Measurements from ENCODE around the gene PPP2R5C.

The PPP2R5C gene

GRCh38 chr14:101964297-101965180 is 203.0 kb downstream of the PPP2R5C start, which contains the start of gene DYNC1H1:
DYNC1H1 (plus strand) TSS chr14:101964573; CDS start chr14:101964692, 119 bp downstream.
- Histone ChIP-seq H2AK5ac (ENCODE audit: low read length, severe bottlenecking) (peak within 1 kb of the TSS; percentile 23), H3K4me3 (ENCODE audit: insufficient read depth in 1 of 2, low read depth in 1 of 2, low read length in 2 of 2) (peak within 1 kb of the TSS; percentile 94 to 99), H3K9ac (ENCODE audit: low read length) (peak within 1 kb of the TSS; percentile 99), H2BK12ac (ENCODE audit: low read length in 2 of 2) (peak within 1 kb of the TSS; percentile 92 to 94), H3K14ac (ENCODE audit: low read length in 2 of 2) (peak within 1 kb of the TSS; percentile 87 to 89), H2BK120ac (ENCODE audit: low read depth, low read length) (peak within 1 kb of the TSS; percentile 81), H3K36me3 (ENCODE audit: control insufficient read depth in 1 of 2, insufficient read depth in 2 of 2, low read depth in 1 of 2, low read length in 2 of 2) (peaks cover 10 to 11% of the 10 kb centered on the region in 2 experiments), H3K79me1 (replicated peaks; ENCODE audit: low read length, poor library complexity, severe bottlenecking) (peaks cover 9% of the 10 kb centered on the region), H3K27me3 (ENCODE audit: control insufficient read depth in 1 of 2, insufficient read depth in 1 of 2, low read length in 2 of 2) (no peaks in the 10 kb centered on the region), H4K8ac (ENCODE audit: low read length) (peak within 1 kb of the TSS; percentile 89), H3K4me2 (ENCODE audit: low read length, poor library complexity, severe bottlenecking) (peak within 1 kb of the TSS; percentile 88), H3K18ac (ENCODE audit: low read depth in 1 of 2, low read length in 2 of 2) (peak within 1 kb of the TSS; percentile 91 to 100), H4K91ac (ENCODE audit: low read length) (peak within 1 kb of the TSS; percentile 98), H2BK5ac (ENCODE audit: low read depth, low read length, poor library complexity, severe bottlenecking) (peak within 1 kb of the TSS; percentile 79), H3K9me3 (ENCODE audit: control insufficient read depth, low read length) (no peaks in the 10 kb centered on the region), H3K4ac (ENCODE audit: low read depth in 1 of 2, low read length in 2 of 2) (peak within 1 kb of the TSS; percentile 99 to 100), H2BK15ac (ENCODE audit: low read depth, poor library complexity, severe bottlenecking) (peak within 1 kb of the TSS; percentile 88), H3K4me1 (ENCODE audit: control insufficient read depth, insufficient read depth, low read depth, low read length) (peaks cover 27% of the 10 kb centered on the region), H3K27ac (ENCODE audit: low read length, poor library complexity, severe bottlenecking) (peak within 1 kb of the TSS; percentile 61), H3K23ac (ENCODE audit: low read length in 2 of 2) (peak within 1 kb of the TSS; percentile 63 to 100), H2AFZ (ENCODE audit: low read depth, low read length) (peak within 1 kb of the TSS; percentile 83)
- under 1% methylated on average over 96 of the region's 115 CpGs for WGBS
- peak; percentile 89 for DNase-seq

- Histone ChIP-seq H3K23ac (ENCODE audit: low read length in 2 of 2) (peak overlapping the region in 1 of 2 experiments; percentile 10), H3K4me3 (ENCODE audit: insufficient read depth in 1 of 2, low read depth in 1 of 2, low read length in 2 of 2) (peak overlapping the region; percentile 94 to 99), H4K91ac (ENCODE audit: low read length) (peak overlapping the region; percentile 98), H3K9ac (ENCODE audit: low read length) (peak overlapping the region; percentile 99), H3K27ac (ENCODE audit: low read length, poor library complexity, severe bottlenecking) (peak overlapping the region; percentile 61), H3K9me3 (ENCODE audit: control insufficient read depth, low read length) (no peaks in the 10 kb centered on the region), H3K4ac (ENCODE audit: low read depth in 1 of 2, low read length in 2 of 2) (peak overlapping the region; percentile 99 to 100), H2AFZ (ENCODE audit: low read depth, low read length) (peak overlapping the region; percentile 83), H3K18ac (ENCODE audit: low read depth in 1 of 2, low read length in 2 of 2) (peak overlapping the region; percentile 91 to 100), H2BK12ac (ENCODE audit: low read length in 2 of 2) (no peak overlapping the region), H3K4me2 (ENCODE audit: low read length, poor library complexity, severe bottlenecking) (peak overlapping the region; percentile 88), H2BK15ac (ENCODE audit: low read depth, poor library complexity, severe bottlenecking) (peak overlapping the region; percentile 88), H3K27me3 (ENCODE audit: control insufficient read depth in 1 of 2, insufficient read depth in 1 of 2, low read length in 2 of 2) (no peaks in the 10 kb centered on the region), H3K36me3 (ENCODE audit: control insufficient read depth in 1 of 2, insufficient read depth in 2 of 2, low read depth in 1 of 2, low read length in 2 of 2) (peaks cover 11 to 16% of the 10 kb centered on the region in 2 experiments), H3K79me1 (replicated peaks; ENCODE audit: low read length, poor library complexity, severe bottlenecking) (peaks cover 9% of the 10 kb centered on the region), H2BK5ac (ENCODE audit: low read depth, low read length, poor library complexity, severe bottlenecking) (peak overlapping the region; percentile 34), H2BK120ac (ENCODE audit: low read depth, low read length) (peak overlapping the region; percentile 81), H4K8ac (ENCODE audit: low read length) (peak overlapping the region; percentile 89), H2AK5ac (ENCODE audit: low read length, severe bottlenecking) (no peak overlapping the region), H3K4me1 (ENCODE audit: control insufficient read depth, insufficient read depth, low read depth, low read length) (peaks cover 29% of the 10 kb centered on the region), H3K14ac (ENCODE audit: low read length in 2 of 2) (peak overlapping the region; percentile 72 to 89)
- WGBS: under 1% methylated on average over 28 of the region's 28 CpGs
- peak; percentile 83 for DNase-seq
Observed at GRCh38 chr14:101965181-101965544, 203.7 kb downstream of the PPP2R5C start.

GRCh38 chr14:101965770-101966722 is 204.5 kb downstream of the PPP2R5C start:
- Histone ChIP-seq H3K4ac (ENCODE audit: low read depth in 1 of 2, low read length in 2 of 2) (no peak overlapping the region), H4K91ac (ENCODE audit: low read length) (no peak overlapping the region), H3K79me1 (replicated peaks; ENCODE audit: low read length, poor library complexity, severe bottlenecking) (peaks cover 7% of the 10 kb centered on the region), H3K23ac (ENCODE audit: low read length in 2 of 2) (no peak overlapping the region), H2BK15ac (ENCODE audit: low read depth, poor library complexity, severe bottlenecking) (no peak overlapping the region), H3K4me3 (ENCODE audit: insufficient read depth in 1 of 2, low read depth in 1 of 2, low read length in 2 of 2) (peak overlapping the region; percentile 50 to 99), H4K8ac (ENCODE audit: low read length) (no peak overlapping the region), H2BK5ac (ENCODE audit: low read depth, low read length, poor library complexity, severe bottlenecking) (no peak overlapping the region), H3K9me3 (ENCODE audit: control insufficient read depth, low read length) (no peaks in the 10 kb centered on the region), H3K27me3 (ENCODE audit: control insufficient read depth in 1 of 2, insufficient read depth in 1 of 2, low read length in 2 of 2) (no peaks in the 10 kb centered on the region), H3K36me3 (ENCODE audit: control insufficient read depth in 1 of 2, insufficient read depth in 2 of 2, low read depth in 1 of 2, low read length in 2 of 2) (peaks cover 11 to 21% of the 10 kb centered on the region in 2 experiments), H2BK120ac (ENCODE audit: low read depth, low read length) (no peak overlapping the region), H2AK5ac (ENCODE audit: low read length, severe bottlenecking) (no peak overlapping the region), H3K9ac (ENCODE audit: low read length) (peak overlapping the region; percentile 99), H3K18ac (ENCODE audit: low read depth in 1 of 2, low read length in 2 of 2) (no peak overlapping the region), H2AFZ (ENCODE audit: low read depth, low read length) (no peak overlapping the region), H3K27ac (ENCODE audit: low read length, poor library complexity, severe bottlenecking) (peak overlapping the region; percentile 58), H3K4me1 (ENCODE audit: control insufficient read depth, insufficient read depth, low read depth, low read length) (peaks cover 35% of the 10 kb centered on the region), H3K14ac (ENCODE audit: low read length in 2 of 2) (no peak overlapping the region), H3K4me2 (ENCODE audit: low read length, poor library complexity, severe bottlenecking) (peak overlapping the region; percentile 88), H2BK12ac (ENCODE audit: low read length in 2 of 2) (no peak overlapping the region)
- peak; percentile 27 for DNase-seq
- 21% methylated on average over 2 of the region's 5 CpGs for WGBS

Measured in mesenchymal stem cell (in vitro differentiated cells and primary cell).